ENCODE data around the gene TAF1L.
"Not testable (repeated sequence)": the region's sequence is repeated elsewhere in the genome, so short reads cannot be mapped to it uniquely, and the experiment has no call there.

TAF1L gene

DNA sequence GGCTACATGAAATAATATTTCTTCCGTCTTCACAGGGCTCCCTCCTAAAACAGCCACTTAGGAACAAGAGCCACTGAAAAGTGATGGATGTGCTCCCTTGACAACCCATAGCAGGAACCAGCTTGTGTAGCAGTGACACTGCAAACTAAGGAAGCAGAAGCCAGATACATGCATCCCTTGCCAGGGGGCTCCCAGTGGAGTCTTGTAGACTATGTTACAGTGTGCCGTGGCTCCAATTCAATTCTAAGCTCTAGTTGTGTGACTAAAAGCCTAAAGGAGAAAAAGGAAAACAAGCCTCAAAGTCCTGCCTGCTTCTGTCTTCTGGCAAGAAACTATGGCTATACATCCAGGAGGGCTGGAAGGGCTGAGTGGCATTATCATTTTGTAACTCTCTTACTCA is 12.2 kb upstream of the TAF1L start:
- H3K27ac ChIP-seq (ENCODE audit: low read depth, low read length) = no peak overlapping the region
- no peak overlapping the region for H3K4me2 ChIP-seq (ENCODE audit: low read length)
- no peaks in the 10 kb centered on the region for H3K79me2 ChIP-seq (ENCODE audit: control insufficient read depth, low read length)
- no peaks in the 10 kb centered on the region for H3K9me2 ChIP-seq (replicated peaks; ENCODE audit: control insufficient read depth, low read length)
- no peak overlapping the region for H3K4me3 ChIP-seq (ENCODE audit: low read length)
- no peaks in the 10 kb centered on the region for H4K20me1 ChIP-seq (ENCODE audit: control insufficient read depth, insufficient read depth, low read depth, low read length)
- no peaks in the 10 kb centered on the region for H3K27me3 ChIP-seq (ENCODE audit: control insufficient read depth, low read length)
- no peak for TF ChIP-seq EZH2phosphoT487 (IDR thresholded peaks at IDR 0.05; ENCODE audit: borderline replicate concordance, low read length)
- TF ChIP-seq, protein P1, sequence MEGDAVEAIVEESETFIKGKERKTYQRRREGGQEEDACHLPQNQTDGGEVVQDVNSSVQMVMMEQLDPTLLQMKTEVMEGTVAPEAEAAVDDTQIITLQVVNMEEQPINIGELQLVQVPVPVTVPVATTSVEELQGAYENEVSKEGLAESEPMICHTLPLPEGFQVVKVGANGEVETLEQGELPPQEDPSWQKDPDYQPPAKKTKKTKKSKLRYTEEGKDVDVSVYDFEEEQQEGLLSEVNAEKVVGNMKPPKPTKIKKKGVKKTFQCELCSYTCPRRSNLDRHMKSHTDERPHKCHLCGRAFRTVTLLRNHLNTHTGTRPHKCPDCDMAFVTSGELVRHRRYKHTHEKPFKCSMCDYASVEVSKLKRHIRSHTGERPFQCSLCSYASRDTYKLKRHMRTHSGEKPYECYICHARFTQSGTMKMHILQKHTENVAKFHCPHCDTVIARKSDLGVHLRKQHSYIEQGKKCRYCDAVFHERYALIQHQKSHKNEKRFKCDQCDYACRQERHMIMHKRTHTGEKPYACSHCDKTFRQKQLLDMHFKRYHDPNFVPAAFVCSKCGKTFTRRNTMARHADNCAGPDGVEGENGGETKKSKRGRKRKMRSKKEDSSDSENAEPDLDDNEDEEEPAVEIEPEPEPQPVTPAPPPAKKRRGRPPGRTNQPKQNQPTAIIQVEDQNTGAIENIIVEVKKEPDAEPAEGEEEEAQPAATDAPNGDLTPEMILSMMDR (IDR thresholded peaks at IDR 0.05; ENCODE audit: low read depth, low read length, poor library complexity, severe bottlenecking) = no peak
- H3K36me3 ChIP-seq (ENCODE audit: control insufficient read depth, low read length) = no peaks in the 10 kb centered on the region
- H3K4me1 ChIP-seq (ENCODE audit: control insufficient read depth, low read length) = no peaks in the 10 kb centered on the region
- no peaks in the 10 kb centered on the region for H3F3A ChIP-seq (ENCODE audit: control insufficient read depth, insufficient read depth)
- H3K9me3 ChIP-seq (ENCODE audit: control insufficient read depth, insufficient read depth, low read length) = no peaks in the 10 kb centered on the region

DNA sequence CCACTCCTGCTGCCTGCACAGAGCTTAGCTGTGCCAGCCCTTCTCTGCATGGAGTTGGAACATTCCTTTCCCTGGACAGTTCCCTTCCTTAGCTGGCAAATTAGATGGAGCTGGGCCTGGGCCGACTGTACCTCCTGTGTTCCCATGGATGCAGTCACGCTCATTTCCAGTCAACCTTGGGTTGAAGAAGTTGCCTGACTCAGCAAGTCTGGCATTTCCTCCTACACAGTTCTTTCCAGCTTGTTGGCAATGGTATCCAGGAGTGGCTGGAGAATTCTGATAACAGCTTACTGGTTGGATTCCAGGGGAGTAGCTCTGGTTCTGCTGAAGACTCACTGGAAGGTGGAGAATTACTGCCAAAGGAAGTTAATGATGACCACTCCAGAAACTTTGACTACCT is 9.2 kb upstream of the TAF1L start:
- H4K20me1 ChIP-seq (ENCODE audit: control insufficient read depth, insufficient read depth, low read depth, low read length) = no peaks in the 10 kb centered on the region
- no peak overlapping the region for H3K4me2 ChIP-seq (ENCODE audit: low read length)
- no peaks in the 10 kb centered on the region for H3K27me3 ChIP-seq (ENCODE audit: control insufficient read depth, low read length)
- no peaks in the 10 kb centered on the region for H3K36me3 ChIP-seq (ENCODE audit: control insufficient read depth, low read length)
- H3K4me3 ChIP-seq (ENCODE audit: low read length) = no peak overlapping the region
- no peaks in the 10 kb centered on the region for H3K79me2 ChIP-seq (ENCODE audit: control insufficient read depth, low read length)
- no peaks in the 10 kb centered on the region for H3K9me3 ChIP-seq (ENCODE audit: control insufficient read depth, insufficient read depth, low read length)
- no peaks in the 10 kb centered on the region for H3K9me2 ChIP-seq (replicated peaks; ENCODE audit: control insufficient read depth, low read length)
- no peak overlapping the region for H3K27ac ChIP-seq (ENCODE audit: low read depth, low read length)
- TF ChIP-seq, protein P1 (IDR thresholded peaks at IDR 0.05; ENCODE audit: low read depth, low read length, poor library complexity, severe bottlenecking) = no peak
- TF ChIP-seq EZH2phosphoT487 (IDR thresholded peaks at IDR 0.05; ENCODE audit: borderline replicate concordance, low read length) = no peak
- no peaks in the 10 kb centered on the region for H3K4me1 ChIP-seq (ENCODE audit: control insufficient read depth, low read length)
- H3F3A ChIP-seq (ENCODE audit: control insufficient read depth, insufficient read depth) = no peaks in the 10 kb centered on the region

DNA sequence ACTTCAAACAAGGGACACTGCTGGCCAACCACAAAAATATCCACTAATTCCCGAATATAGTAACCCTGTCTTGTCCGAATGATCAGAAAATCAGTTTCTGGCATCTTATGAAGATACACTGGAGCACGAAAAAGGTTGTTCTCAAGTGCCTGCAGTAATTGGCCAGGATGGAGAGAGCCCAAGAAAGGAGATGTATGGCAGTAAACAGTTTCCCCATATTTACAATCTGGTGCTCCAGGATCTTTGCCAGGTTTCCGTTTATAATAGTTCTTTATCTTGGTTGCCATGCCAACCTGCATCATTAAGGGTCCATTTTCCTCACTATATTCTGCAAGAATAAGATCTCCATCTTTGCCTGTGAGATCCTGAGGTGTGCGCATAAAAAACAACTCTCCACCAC is 2.3 kb downstream of the TAF1L start:
- H3K79me2 ChIP-seq (ENCODE audit: control insufficient read depth, low read length); H3F3A ChIP-seq (ENCODE audit: control insufficient read depth, insufficient read depth); H3K4me1 ChIP-seq (ENCODE audit: control insufficient read depth, low read length); H3K4me2 ChIP-seq (ENCODE audit: low read length); H3K4me3 ChIP-seq (ENCODE audit: low read length); H3K27me3 ChIP-seq (ENCODE audit: control insufficient read depth, low read length); H3K36me3 ChIP-seq (ENCODE audit: control insufficient read depth, low read length); H3K9me3 ChIP-seq (ENCODE audit: control insufficient read depth, insufficient read depth, low read length); H4K20me1 ChIP-seq (ENCODE audit: control insufficient read depth, insufficient read depth, low read depth, low read length); H3K27ac ChIP-seq (ENCODE audit: low read depth, low read length); H3K9me2 ChIP-seq (replicated peaks; ENCODE audit: control insufficient read depth, low read length): not testable (repeated sequence)

DNA sequence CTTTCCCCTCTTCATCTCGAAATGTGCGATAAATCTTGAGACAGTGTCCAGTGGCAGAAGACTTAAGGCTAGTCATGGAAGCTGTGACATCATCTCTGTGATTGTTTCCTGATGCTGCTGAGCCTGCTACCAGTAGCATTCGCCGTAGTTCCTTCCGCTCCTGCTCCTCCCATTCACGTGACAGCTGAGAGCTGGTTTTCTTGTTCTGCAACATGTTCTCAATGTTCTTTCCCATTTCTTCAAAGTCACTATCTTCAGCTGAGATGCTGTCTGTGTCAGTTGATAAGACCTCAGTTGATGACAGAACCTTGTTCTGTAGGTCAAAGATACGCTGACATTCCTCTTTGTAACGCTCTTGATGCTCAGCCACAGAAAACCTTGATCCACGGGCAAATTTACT is 3.5 kb downstream of the TAF1L start:
- TF ChIP-seq, protein P1 (IDR thresholded peaks at IDR 0.05; ENCODE audit: low read depth, low read length, poor library complexity, severe bottlenecking) = no peak
- no peak for TF ChIP-seq EZH2phosphoT487 (IDR thresholded peaks at IDR 0.05; ENCODE audit: borderline replicate concordance, low read length)
- H4K20me1 ChIP-seq (ENCODE audit: control insufficient read depth, insufficient read depth, low read depth, low read length) = no peaks in the 10 kb centered on the region

More for the DNA sequence above, 3.5 kb downstream of the TAF1L start:
- no peak overlapping the region for H3K27ac ChIP-seq (ENCODE audit: low read depth, low read length)
- H3K9me3 ChIP-seq (ENCODE audit: control insufficient read depth, insufficient read depth, low read length) = no peaks in the 10 kb centered on the region
- H3K27me3 ChIP-seq (ENCODE audit: control insufficient read depth, low read length) = no peaks in the 10 kb centered on the region
- no peak overlapping the region for H3K4me2 ChIP-seq (ENCODE audit: low read length)
- H3K4me3 ChIP-seq (ENCODE audit: low read length) = no peak overlapping the region
- H3K36me3 ChIP-seq (ENCODE audit: control insufficient read depth, low read length) = no peaks in the 10 kb centered on the region
- no peaks in the 10 kb centered on the region for H3K9me2 ChIP-seq (replicated peaks; ENCODE audit: control insufficient read depth, low read length)
- H3K4me1 ChIP-seq (ENCODE audit: control insufficient read depth, low read length) = no peaks in the 10 kb centered on the region
- H3F3A ChIP-seq (ENCODE audit: control insufficient read depth, insufficient read depth) = no peaks in the 10 kb centered on the region
- no peaks in the 10 kb centered on the region for H3K79me2 ChIP-seq (ENCODE audit: control insufficient read depth, low read length)
